HG02763 (cell line): Measurements from ENCODE around the gene PASK.

ENCODE experiments used
- ATAC-seq: cut with Tn5 transposase; IDR thresholded peaks from one replicate; pipeline ENCODE4 v1.9.1; 2021; ENCODE audit warnings: mild to moderate bottlenecking, moderate library complexity; ENCODE audit not compliant: unreplicated experiment

PASK gene

GRCh38 chr2:241182126-241182525 is 32.9 kb upstream of the PASK start:
- no peak for ATAC-seq

GRCh38 chr2:241180495-241180894 is 31.2 kb upstream of the PASK start:
- no peak for ATAC-seq

- no peak for ATAC-seq
These were observed 30.6 kb upstream of the PASK start for GRCh38 chr2:241179899-241180298.

- ATAC-seq = no peak
These were observed 29.7 kb upstream of the PASK start for GRCh38 chr2:241178961-241179360.

DNA sequence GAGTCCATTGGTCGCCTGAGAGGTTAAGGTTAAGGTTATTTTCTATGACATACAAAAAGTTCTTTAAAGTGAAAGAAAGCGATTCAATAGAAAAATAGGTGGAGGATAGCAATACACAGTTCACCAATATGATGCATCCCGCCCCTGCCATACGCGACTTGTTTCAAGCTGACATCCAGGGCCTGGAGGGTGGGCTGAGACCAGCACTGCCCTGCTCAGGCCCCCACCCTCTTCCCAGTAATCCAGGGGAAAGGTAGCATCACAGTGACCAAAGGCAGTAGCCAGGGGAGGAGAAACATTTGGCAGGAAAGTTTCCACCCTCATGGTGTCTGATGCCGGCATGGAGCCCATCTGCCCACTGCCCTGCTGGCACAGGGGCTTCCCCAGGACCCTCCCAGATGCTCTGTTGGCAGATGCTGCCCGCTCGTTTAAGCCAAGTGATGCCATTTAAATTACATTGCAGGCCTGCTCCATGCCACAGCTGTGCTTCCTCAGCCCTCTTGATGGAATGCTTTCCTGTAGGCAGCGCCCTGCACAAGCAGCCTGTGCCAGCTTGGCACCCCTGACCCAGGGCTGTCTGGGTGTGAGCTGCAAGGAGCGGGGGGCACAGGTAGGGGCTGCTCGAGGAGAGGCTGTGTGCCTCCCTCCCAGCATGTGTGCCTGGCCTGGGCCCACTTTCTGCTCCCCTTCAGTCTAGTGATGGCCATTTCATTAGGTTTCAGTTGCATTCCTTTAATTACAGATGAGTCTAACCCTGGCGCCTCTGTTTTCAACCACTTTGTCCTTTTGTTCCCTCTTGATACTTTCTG is 28.5 kb upstream of the PASK start:
- ATAC-seq = no peak

DNA sequence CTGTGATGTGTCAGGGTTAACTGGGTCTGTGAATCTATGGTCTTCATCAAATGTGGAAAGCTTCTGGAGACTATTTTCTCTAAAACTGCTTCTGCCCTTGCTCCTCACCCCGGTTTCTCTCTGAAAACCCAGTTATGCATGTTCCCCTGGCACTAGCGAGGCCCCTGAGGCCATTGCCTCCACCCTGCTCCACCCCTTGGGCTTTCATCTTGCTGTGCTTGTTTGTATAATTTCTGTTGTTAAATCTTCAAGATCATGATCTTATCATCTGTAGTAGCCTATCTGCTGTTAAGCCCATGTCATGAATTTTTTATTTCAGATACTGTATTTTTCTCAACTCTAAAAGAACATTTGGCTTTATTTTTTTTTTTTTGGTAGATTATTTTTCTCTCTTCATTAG is 24.3 kb upstream of the PASK start:
- ATAC-seq = no peak

- ATAC-seq = no peak
These were observed 19.1 kb upstream of the PASK start for GRCh38 chr2:241168366-241168765.

- no peak for ATAC-seq
These were observed 14.4 kb upstream of the PASK start for GRCh38 chr2:241163601-241164118.

DNA sequence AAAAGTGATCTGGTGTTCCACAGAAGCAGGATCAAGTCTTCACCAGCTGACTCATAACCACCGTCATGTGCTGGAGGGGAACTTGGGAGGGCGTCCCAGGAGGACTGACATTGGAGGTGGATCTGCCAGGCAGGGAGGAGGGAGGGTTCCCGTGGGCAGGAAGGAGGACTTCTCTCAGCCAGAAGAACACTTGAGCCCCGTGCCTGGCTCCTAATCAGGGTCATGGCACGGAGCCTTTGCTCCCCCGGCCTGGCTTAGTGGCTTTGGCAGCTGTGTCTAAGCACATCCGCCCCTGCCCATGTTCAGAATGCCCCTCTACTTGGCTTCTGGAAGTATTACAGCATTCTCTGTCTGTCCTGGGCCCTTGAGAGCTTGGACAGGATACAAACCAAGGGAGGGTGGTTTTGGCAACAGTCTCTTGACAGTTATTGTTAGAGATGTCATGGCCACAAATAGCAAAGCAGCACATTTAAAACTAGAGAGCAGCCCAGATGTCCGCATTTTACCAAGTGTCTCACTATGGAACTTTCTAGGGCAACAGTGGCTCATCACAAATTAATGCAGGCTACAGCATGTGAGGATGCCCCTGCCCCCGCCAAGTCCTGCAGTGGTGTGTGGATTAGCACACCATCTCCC is 12.5 kb upstream of the PASK start:
- no peak for ATAC-seq

DNA sequence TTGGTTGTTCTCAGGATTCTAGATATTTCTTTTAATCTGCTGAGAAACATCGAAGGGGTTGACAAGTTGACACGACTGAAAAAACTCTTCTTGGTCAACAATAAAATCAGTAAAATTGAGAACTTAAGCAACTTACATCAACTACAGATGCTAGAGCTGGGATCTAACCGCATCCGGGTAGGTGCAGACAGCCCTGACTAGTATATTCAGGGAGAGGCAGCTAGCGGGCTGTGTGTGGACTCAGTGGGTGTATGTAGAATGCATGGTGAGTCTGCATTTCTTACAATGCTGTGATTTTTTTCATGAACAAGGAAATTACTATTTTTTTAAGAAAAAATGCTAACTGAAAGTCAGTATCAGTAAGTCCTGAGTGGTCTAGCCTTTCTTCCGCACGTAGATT is 11.0 kb upstream of the PASK start:
- no peak for ATAC-seq

GRCh38 chr2:241159116-241159515 is 9.8 kb upstream of the PASK start:
- ATAC-seq = no peak

- ATAC-seq = no peak
These were observed 9.3 kb upstream of the PASK start for GRCh38 chr2:241158546-241158900.

DNA sequence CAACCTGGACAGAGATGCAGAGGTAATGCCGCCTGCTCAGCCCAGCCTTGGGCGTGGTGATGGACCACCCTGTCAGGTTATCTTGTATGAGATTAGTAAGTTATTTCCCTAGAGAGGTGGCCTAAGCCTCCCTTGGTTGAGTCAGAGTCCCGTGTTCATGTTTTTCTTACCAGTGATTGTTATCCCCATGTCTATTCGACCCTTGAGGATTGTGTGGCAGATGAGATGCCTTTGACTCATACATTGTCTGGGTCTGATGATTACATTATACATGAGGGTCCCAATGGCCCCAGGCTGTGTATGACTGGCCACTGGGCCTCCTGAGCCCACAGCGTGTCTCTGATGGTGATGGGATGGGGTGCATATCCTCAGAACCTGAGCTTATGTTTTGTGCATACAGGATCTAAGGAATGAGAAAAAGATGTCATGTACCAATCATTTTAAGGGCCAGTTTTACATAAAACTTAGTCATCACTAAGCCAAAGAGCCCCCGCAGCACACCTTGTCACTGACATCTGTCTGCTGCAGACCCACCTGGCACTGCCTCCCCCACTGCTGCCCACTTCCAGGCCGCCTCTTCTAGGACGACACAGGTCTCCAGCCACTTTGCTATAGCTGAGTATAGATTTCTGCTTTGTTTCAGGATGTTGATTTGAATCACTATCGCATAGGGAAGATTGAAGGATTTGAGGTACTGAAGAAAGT is 8.7 kb upstream of the PASK start:
- ATAC-seq = no peak

GRCh38 chr2:241156971-241157441 is 7.7 kb upstream of the PASK start:
- ATAC-seq = no peak

DNA sequence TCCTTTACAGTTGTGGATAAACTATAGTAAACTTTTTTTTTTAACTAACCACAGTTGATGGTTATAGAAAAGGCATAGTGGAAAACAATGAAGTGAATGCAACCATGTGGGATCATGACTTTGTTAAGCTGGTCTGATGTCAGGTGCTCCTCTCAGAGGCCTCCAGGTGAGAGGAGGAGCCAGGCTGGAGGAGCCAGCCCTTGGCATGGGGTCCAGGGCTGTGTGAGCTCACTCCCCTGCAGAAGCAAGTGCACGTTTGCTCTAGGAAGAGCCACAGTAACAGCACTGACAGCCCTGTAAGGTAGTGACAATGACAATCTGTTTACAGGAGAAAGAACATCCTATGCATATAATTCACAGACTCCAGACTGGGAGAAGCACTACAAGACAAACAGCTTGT is 6.7 kb upstream of the PASK start:
- ATAC-seq = no peak

GRCh38 chr2:241154915-241155314 is 5.6 kb upstream of the PASK start:
- ATAC-seq = no peak

DNA sequence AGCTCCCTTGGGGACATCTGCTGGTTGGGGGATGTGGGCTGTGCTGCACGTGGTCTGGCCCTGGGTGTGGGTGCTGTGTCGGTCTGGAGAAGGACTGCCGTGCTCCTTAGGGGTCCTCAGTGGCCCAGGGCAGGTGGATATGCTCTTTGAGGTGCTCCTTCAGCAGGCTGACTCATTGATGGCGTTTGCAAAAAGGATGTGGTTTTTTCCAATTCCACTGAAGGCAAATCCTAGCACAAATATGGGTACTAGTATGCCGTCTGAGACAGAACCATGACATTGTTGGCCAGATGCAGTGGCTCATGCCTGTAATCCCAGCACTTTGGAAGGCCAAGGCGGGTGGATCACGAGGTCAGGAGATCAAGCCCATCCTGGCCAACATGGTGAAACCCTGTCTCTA is 4.3 kb upstream of the PASK start:
- no peak for ATAC-seq

DNA sequence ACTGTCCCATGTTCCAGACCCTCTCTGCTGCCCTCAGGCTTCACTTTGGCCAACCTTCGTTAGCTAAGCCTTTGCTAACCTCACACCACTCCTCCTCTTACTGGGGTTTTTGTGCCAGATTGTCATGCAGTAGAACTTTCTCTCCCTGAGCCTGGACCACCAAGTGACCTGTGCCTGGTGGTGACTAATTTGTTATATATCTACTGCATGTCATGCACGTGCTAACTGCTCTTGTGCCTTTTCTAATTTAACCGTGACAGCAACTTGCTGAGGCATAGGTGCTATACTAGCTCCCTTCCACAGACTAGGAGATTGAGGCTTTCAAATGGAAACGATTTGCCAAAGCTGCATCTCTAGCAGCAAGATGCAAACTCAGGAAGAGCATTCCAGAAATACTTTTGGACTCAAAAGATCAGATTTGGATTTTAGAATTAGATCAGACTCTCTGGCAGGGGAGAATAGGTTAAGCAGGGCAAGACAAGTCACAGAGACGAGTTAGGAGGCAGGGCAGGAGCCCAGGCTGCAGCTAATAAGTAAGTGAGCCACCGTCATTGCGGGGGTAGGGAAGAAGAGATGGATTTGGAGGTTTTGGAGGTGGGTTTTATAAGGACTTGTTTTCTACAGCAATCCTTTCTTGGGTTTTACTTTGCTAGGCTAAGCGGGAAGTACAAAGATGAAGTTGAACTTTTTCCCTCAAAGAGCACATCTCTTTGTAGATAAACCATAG is 2.8 kb upstream of the PASK start:
- no peak for ATAC-seq

GRCh38 chr2:241150660-241151530 is 1.6 kb upstream of the PASK start:
- no peak for ATAC-seq
